GM06990 (cell line): ENCODE data around the gene MAGEA3.

Source experiments
- DNase-seq: peaks from one replicate; pipeline ENCODE4 v3.0.0-alpha.2; 2011; ENCODE audit not compliant: insufficient read length; ENCODE audit errors: extremely low read depth
- H3K27me3 ChIP-seq: replicated peaks from 2 replicates; pipeline ENCODE4 v1.6.0; 2011; ENCODE audit warnings: low read length; ENCODE audit not compliant: control insufficient read depth, insufficient read depth
- H3K36me3 ChIP-seq: 2 replicates; pipeline ENCODE4 v1.5.1; 2011; ENCODE audit warnings: low read length; ENCODE audit not compliant: control insufficient read depth, insufficient read depth
- H3K4me3 ChIP-seq: replicated peaks from 2 replicates; pipeline ENCODE4 v1.5.1; 2011; ENCODE audit warnings: low read depth, mild to moderate bottlenecking, control low read depth, low read length
- TF ChIP-seq, protein P1 (sequence below): IDR thresholded peaks from 2 replicates; pipeline ENCODE4 v1.5.1; 2011; ENCODE audit warnings: low read length, control low read depth, mild to moderate bottlenecking, inconsistent platforms; ENCODE audit not compliant: insufficient read depth, poor library complexity, severe bottlenecking

The MAGEA3 gene

DNA sequence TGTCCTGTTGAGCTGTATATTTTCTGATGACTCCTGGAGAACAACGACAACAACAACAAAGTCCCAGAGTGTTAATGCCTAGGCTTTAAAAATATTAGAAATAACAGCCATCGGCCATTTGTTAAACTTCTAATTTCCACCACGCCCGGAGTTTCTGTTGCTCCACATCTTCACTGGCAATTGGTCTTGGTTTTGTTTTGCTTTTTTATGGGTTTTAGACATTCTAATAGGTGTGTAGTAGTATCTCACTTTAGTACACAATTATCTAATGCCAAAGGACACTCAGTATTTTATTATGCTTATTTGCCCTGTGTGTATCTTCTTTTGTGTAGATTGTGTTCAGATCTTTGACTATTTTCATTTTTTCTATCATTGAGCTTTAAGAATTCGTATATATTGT lies 40.0 kb downstream of the MAGEA3 start:
- no peaks in the 10 kb centered on the region for H3K36me3 ChIP-seq
- H3K27me3 ChIP-seq: no peaks in the 10 kb centered on the region
- TF ChIP-seq, protein P1, sequence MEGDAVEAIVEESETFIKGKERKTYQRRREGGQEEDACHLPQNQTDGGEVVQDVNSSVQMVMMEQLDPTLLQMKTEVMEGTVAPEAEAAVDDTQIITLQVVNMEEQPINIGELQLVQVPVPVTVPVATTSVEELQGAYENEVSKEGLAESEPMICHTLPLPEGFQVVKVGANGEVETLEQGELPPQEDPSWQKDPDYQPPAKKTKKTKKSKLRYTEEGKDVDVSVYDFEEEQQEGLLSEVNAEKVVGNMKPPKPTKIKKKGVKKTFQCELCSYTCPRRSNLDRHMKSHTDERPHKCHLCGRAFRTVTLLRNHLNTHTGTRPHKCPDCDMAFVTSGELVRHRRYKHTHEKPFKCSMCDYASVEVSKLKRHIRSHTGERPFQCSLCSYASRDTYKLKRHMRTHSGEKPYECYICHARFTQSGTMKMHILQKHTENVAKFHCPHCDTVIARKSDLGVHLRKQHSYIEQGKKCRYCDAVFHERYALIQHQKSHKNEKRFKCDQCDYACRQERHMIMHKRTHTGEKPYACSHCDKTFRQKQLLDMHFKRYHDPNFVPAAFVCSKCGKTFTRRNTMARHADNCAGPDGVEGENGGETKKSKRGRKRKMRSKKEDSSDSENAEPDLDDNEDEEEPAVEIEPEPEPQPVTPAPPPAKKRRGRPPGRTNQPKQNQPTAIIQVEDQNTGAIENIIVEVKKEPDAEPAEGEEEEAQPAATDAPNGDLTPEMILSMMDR: no peak
- H3K4me3 ChIP-seq: no peak overlapping the region
- DNase-seq: no peak
